Cardiac muscle cell (in vitro differentiated cells and primary cell): ENCODE results near the gene IKZF2. TPM values are rescaled to one million over a fixed set of nuclear protein-coding genes. Genes with fewer than 3 reads are reported as not detected.

ENCODE experiments used
- DNase-seq, 2 donors: peaks; one replicate each; pipeline versions ENCODE4 v3.0.0 to v3.0.0-alpha.2; 2010 to 2017; ENCODE audit warnings: low read depth in 1 of 2, low spot score in 1 of 2
- H3K27ac ChIP-seq: fragments of 200-600 bp; sonication (generic); 2 replicates; pipeline ENCODE4 v1.5.1; 2016
- H3K27me3 ChIP-seq: fragments of 200-600 bp; sonication (generic); 2 replicates; pipeline ENCODE4 v1.6.0; 2016; ENCODE audit warnings: control low read depth
- H3K36me3 ChIP-seq: fragments of 200-600 bp; sonication (generic); 2 replicates; pipeline ENCODE4 v1.5.1; 2016; ENCODE audit warnings: control low read depth
- H3K4me1 ChIP-seq: fragments of 200-600 bp; sonication (generic); 2 replicates; pipeline ENCODE4 v1.8.1; 2017; ENCODE audit warnings: low read depth, mild to moderate bottlenecking, mixed run types
- H3K4me3 ChIP-seq: fragments of 200-600 bp; sonication (generic); 2 replicates; pipeline ENCODE4 v1.5.1; 2016; ENCODE audit warnings: mild to moderate bottlenecking
- H3K9me3 ChIP-seq: fragments of 200-600 bp; sonication (generic); 2 replicates; pipeline ENCODE4 v1.5.1; 2017; ENCODE audit warnings: low read depth, mild to moderate bottlenecking, control low read depth
- polyA plus RNA-seq: library from polyadenylated mRNA; unstranded; fragments of >200 nt; fragmentation: Nextera tagmentation; extraction: Ambion mirVana; gene quantifications from 2 replicates; pipeline ENCODE4 v1.2.1, GENCODE V29; 2016
- total RNA-seq: library from RNA; depleted of rRNA; stranded (reverse); fragments of >200 nt; gene quantifications from 2 replicates; pipeline ENCODE4 v1.2.3, GENCODE V29; 2016
- TF ChIP-seq, protein P1 (sequence below): IDR thresholded peaks from 2 replicates; pipeline ENCODE4 v1.5.1; 2012; ENCODE audit warnings: low read depth, mild to moderate bottlenecking, low read length

The IKZF2 gene
- total and polyA plus RNA-seq, 2 experiments from 2014 or later: 3.1 to 10.8 TPM

DNA sequence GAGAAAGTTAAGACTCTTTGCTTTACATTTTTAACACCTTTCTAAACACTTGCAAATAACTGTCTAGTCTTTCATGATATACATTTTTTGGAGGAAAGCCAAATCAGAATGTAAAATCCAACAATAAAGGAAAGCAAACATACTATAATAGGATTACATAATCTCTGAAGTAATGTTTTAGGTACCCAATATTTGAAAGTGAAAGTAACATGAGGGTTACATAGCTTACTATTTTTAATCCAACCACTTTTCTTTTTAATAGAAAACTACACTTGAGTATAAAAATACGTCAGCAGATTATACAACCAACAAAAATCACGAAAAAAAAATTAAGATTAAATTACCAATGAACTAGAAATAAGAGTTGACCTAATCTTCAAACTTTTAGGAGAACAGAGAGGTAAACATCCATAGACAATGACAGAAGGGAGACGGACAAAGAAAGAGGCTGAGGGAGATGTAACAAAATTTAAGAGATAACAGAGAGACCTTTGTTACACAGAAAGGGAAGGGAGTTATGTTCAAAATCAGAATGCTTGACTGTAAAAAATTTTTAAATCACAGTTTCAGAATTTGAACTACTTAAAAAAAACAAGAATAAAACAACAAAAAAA is 150.0 kb downstream of the IKZF2 start:
- TF ChIP-seq, protein P1, sequence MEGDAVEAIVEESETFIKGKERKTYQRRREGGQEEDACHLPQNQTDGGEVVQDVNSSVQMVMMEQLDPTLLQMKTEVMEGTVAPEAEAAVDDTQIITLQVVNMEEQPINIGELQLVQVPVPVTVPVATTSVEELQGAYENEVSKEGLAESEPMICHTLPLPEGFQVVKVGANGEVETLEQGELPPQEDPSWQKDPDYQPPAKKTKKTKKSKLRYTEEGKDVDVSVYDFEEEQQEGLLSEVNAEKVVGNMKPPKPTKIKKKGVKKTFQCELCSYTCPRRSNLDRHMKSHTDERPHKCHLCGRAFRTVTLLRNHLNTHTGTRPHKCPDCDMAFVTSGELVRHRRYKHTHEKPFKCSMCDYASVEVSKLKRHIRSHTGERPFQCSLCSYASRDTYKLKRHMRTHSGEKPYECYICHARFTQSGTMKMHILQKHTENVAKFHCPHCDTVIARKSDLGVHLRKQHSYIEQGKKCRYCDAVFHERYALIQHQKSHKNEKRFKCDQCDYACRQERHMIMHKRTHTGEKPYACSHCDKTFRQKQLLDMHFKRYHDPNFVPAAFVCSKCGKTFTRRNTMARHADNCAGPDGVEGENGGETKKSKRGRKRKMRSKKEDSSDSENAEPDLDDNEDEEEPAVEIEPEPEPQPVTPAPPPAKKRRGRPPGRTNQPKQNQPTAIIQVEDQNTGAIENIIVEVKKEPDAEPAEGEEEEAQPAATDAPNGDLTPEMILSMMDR: no peak
- DNase-seq: no peak
- Histone ChIP-seq H3K27ac (no peak overlapping the region), H3K9me3 (no peaks in the 10 kb centered on the region), H3K4me1 (no peaks in the 10 kb centered on the region), H3K36me3 (no peaks in the 10 kb centered on the region), H3K4me3 (no peak overlapping the region), H3K27me3 (no peaks in the 10 kb centered on the region)

- H3K9me3 ChIP-seq: no peaks in the 10 kb centered on the region
- no peaks in the 10 kb centered on the region for H3K27me3 ChIP-seq
- H3K36me3 ChIP-seq: no peaks in the 10 kb centered on the region
- no peaks in the 10 kb centered on the region for H3K4me1 ChIP-seq
- DNase-seq: peak in 1 of 2 donors; percentile 44
- H3K27ac ChIP-seq: no peak overlapping the region
- TF ChIP-seq, protein P1: no peak
- no peak overlapping the region for H3K4me3 ChIP-seq
Measured at GRCh38 chr2:212998626-212999359, 152.6 kb downstream of the IKZF2 start.

DNA sequence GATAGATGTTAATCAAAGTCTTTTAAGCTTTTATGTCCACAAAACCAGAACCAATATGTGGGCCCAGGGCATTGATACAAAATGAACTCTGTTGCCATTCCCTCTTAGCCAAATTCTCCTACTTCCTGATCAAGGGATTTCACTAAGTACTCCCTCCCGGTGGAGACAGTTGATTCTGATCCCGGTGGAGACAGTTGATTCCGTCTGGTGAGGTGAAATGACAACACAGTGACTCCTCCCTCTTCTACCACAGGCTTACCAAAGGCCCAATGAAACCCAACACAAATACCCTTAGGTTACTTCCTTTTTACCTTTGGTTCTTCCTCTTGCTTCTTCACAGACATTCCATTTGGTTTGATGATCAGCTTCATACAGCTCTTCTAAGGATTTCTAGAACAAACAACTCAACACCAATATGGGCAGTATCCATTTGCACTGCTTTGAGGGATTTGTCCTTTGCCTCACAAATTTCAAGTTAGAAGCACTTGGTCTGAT is 153.8 kb downstream of the IKZF2 start:
- no peak overlapping the region for H3K27ac ChIP-seq
- no peaks in the 10 kb centered on the region for H3K27me3 ChIP-seq
- H3K9me3 ChIP-seq: no peaks in the 10 kb centered on the region
- no peak overlapping the region for H3K4me3 ChIP-seq
- no peaks in the 10 kb centered on the region for H3K36me3 ChIP-seq
- H3K4me1 ChIP-seq: no peaks in the 10 kb centered on the region
- TF ChIP-seq, protein P1: no peak
- no peak for DNase-seq

- H3K4me1 ChIP-seq: no peaks in the 10 kb centered on the region
- H3K36me3 ChIP-seq: no peaks in the 10 kb centered on the region
- no peak overlapping the region for H3K27ac ChIP-seq
- no peak overlapping the region for H3K4me3 ChIP-seq
- H3K9me3 ChIP-seq: no peaks in the 10 kb centered on the region
- DNase-seq: peak in 1 of 2 donors; percentile 34
- TF ChIP-seq, protein P1: no peak
- no peaks in the 10 kb centered on the region for H3K27me3 ChIP-seq
Measured at GRCh38 chr2:212995920-212996319, 155.5 kb downstream of the IKZF2 start.

- Histone ChIP-seq H3K36me3 (no peaks in the 10 kb centered on the region), H3K27ac (no peak overlapping the region), H3K4me1 (no peaks in the 10 kb centered on the region), H3K27me3 (no peaks in the 10 kb centered on the region), H3K4me3 (no peak overlapping the region), H3K9me3 (no peaks in the 10 kb centered on the region)
- TF ChIP-seq, protein P1: no peak
- no peak for DNase-seq
Measured at GRCh38 chr2:212994976-212995375, 156.4 kb downstream of the IKZF2 start.
